Epithelial cell of esophagus (primary cell): ENCODE measurements around the gene CD83.

Experiments used
- DNase-seq: peaks from one replicate; pipeline ENCODE4 v3.0.0; 2010; ENCODE audit warnings: low read depth
- H3K4me3 ChIP-seq: 2 replicates; pipeline ENCODE4 v1.5.1; 2011; ENCODE audit warnings: mild to moderate bottlenecking, low read length, control low read depth
- CTCF ChIP-seq: IDR thresholded peaks from 2 replicates; pipeline ENCODE4 v1.5.1; 2011; ENCODE audit warnings: low read depth, mild to moderate bottlenecking, low read length, control low read depth, inconsistent platforms; ENCODE audit not compliant: insufficient read depth; ENCODE audit errors: missing control alignments

Gene CD83

GRCh38 chr6:14083751-14084150 lies 33.8 kb upstream of the CD83 start:
- no peak for DNase-seq
- TF ChIP-seq CTCF = no peak
- H3K4me3 ChIP-seq = no peak overlapping the region

DNA sequence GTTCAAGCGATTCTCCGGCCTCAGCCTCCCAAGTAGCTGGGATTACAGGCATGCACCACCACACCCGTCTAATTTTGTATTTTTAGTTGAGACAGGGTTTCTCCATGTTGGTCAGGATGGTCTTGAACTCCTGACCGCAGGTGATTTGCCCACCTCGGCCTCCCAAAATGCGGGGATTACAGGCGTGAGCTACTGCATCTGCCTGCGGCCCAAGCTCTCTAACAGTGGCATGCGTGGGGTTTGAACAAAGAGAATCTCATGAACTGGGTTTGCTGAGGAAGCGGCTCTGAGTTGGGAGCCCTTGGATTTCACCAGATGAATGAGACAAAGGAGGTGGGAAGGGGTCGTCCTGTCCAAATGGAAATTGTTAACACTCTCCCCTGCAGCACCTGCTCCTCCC lies 33.2 kb upstream of the CD83 start:
- H3K4me3 ChIP-seq = no peak overlapping the region
- no peak for TF ChIP-seq CTCF
- no peak for DNase-seq

GRCh38 chr6:14085176-14085787 lies 32.3 kb upstream of the CD83 start:
- TF ChIP-seq CTCF = no peak
- no peak overlapping the region for H3K4me3 ChIP-seq
- peak; percentile 36 for DNase-seq

- H3K4me3 ChIP-seq = no peak overlapping the region
- TF ChIP-seq CTCF = no peak
- DNase-seq = peak; percentile 31
These were observed 30.9 kb upstream of the CD83 start for GRCh38 chr6:14086701-14087100.

DNA sequence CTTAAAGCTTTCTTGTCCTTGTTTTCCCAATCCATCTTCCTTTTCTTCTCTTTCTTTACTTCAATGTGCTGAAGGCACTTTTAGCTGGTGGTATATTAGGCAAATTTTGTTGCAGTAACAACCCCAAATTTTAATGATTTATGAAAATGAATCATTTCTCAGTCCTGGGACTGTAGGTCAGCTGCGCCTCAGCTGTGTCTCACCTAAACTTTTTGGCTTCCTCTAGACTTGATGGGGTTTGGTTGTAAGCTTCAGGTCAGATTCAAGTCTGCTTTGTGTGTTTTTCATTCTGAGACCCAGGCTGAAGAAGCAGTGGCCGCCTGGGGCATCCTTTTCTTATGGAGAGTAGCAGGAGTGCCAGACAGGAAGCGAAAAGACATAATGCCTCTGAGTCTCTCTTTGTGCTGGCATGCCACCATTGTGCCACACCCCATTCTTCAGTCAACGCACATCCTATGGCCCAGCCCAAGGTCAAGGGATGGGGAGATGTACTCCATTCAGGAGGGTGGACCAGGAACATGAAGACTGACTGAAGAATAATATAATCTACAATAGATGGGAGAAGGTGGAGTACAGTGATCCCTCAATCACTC lies 28.9 kb upstream of the CD83 start:
- no peak for TF ChIP-seq CTCF
- peak; percentile 22 for DNase-seq
- H3K4me3 ChIP-seq = no peak overlapping the region

- no peak for TF ChIP-seq CTCF
- no peak for DNase-seq
- no peak overlapping the region for H3K4me3 ChIP-seq
These were observed 28.3 kb upstream of the CD83 start for GRCh38 chr6:14089224-14089623.

DNA sequence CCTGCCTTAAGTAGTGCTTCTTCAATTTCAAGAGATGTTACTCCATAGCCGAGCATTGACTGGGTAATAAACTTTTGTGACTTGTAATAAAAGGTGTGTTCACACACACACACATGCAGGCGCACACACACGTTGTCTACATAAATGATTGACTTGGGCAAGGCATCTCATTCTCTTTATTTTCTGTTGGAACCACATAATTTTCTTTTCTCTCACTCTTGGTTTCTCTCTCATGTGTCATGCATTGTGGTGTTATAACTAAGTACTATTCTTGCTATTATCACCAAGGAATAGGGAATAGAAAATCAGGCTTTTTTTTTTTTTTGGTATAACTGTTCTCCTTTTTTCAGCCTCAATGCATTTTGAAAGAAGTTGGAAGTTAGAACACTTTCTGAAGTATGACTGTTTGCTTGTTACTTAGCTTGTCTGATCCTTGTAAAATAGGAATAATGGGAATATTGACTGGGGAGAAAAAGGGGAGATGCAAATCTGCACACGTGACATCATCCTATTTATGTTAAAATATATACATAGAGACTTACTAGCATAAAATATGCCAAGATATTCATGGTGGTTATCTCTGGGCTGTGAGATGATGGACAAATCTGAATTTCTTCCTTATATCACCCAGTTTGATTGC lies 26.1 kb upstream of the CD83 start:
- no peak for DNase-seq
- H3K4me3 ChIP-seq = no peak overlapping the region
- TF ChIP-seq CTCF = no peak
